HepG2 (cell line): ENCODE measurements around the gene ATP5F1E. TPM values are rescaled to one million over a fixed set of nuclear protein-coding genes. Genes with fewer than 3 reads are reported as not detected.

Source experiments
- DPF2 ChIP-seq: sonication (generic); formaldehyde crosslinking; IDR thresholded peaks from 2 replicates; pipeline ENCODE4 v1.4.0; 2020; ENCODE audit warnings: mild to moderate bottlenecking, low read depth, missing genetic modification reagents, borderline replicate concordance
- ELF4 ChIP-seq: sonication (generic); formaldehyde crosslinking; IDR thresholded peaks from 2 replicates; pipeline ENCODE4 v1.5.0; 2020; ENCODE audit warnings: missing genetic modification reagents, mild to moderate bottlenecking, moderate library complexity, borderline replicate concordance
- HOXA7 ChIP-seq: sonication (generic); formaldehyde crosslinking; IDR thresholded peaks from 2 replicates; pipeline ENCODE4 v1.8.1; 2022; ENCODE audit warnings: mild to moderate bottlenecking, missing genetic modification reagents, moderate library complexity
- PITX1 ChIP-seq: sonication (generic); formaldehyde crosslinking; IDR thresholded peaks from 2 replicates; pipeline ENCODE4 v1.5.1; 2020; ENCODE audit warnings: mild to moderate bottlenecking, missing genetic modification reagents
- RBM22 ChIP-seq: fragments of 200-400 bp; formaldehyde crosslinking; optimal IDR thresholded peaks from 2 replicates; pipeline ENCODE3; 2017; ENCODE audit warnings: mild to moderate bottlenecking, low read length, moderate library complexity
- SIX4 ChIP-seq: sonication (generic); formaldehyde crosslinking; IDR thresholded peaks from 2 replicates; pipeline ENCODE4 v1.4.0; 2020; ENCODE audit warnings: missing genetic modification reagents
- SP2 ChIP-seq: sonication (generic); formaldehyde crosslinking; IDR thresholded peaks from 2 replicates; pipeline ENCODE4 v1.5.1; 2020; ENCODE audit warnings: mild to moderate bottlenecking, missing genetic modification reagents
- SRSF1 ChIP-seq: fragments of 200-400 bp; formaldehyde crosslinking; optimal IDR thresholded peaks from 2 replicates; pipeline ENCODE3; 2017; ENCODE audit warnings: mild to moderate bottlenecking, low read depth, low read length, moderate library complexity
- ZBTB33 ChIP-seq: sonication (generic); formaldehyde crosslinking; IDR thresholded peaks from 2 replicates; pipeline ENCODE4 v1.4.0; 2020; ENCODE audit warnings: missing genetic modification reagents
- ZFP1 ChIP-seq: IDR thresholded peaks from 2 replicates; pipeline ENCODE4 v1.6.1; 2016
- ZNF205 ChIP-seq: IDR thresholded peaks from 2 replicates; pipeline ENCODE4 v1.6.1; 2018; ENCODE audit warnings: missing biosample characterization, missing genetic modification reagents
- ZNF432 ChIP-seq: sonication (generic); formaldehyde crosslinking; IDR thresholded peaks from 2 replicates; pipeline ENCODE4 v1.5.0; 2020; ENCODE audit warnings: missing genetic modification reagents, mild to moderate bottlenecking, borderline replicate concordance
- ZNF547 ChIP-seq: sonication (generic); formaldehyde crosslinking; IDR thresholded peaks from 2 replicates; pipeline ENCODE4 v1.5.1; 2020; ENCODE audit warnings: mild to moderate bottlenecking, missing genetic modification reagents
- ZNF562 ChIP-seq: sonication (generic); formaldehyde crosslinking; IDR thresholded peaks from 2 replicates; pipeline ENCODE4 v1.8.0; 2022; ENCODE audit warnings: missing genetic modification reagents, borderline replicate concordance
- ZSCAN25 ChIP-seq: sonication (generic); formaldehyde crosslinking; IDR thresholded peaks from 2 replicates; pipeline ENCODE4 v1.8.0; 2022; ENCODE audit warnings: mild to moderate bottlenecking, missing genetic modification reagents
- polyA plus RNA-seq, 8 experiments: library from polyadenylated mRNA; depleted of rRNA in 3 of 8; stranded (reverse) in 7 of 8; unstranded in 1 of 8; fragments of >200 nt; fragmentation: Illumina TruSeq in 4 of 8; extraction: Trizol in 4 of 8; gene quantifications; 2 replicates each; pipeline versions ENCODE4 v1.2.1 to v1.2.3, GENCODE V29; 2011 to 2016; ENCODE audit warnings: low read depth in 4 of 8, missing spikeins in 1 of 8, mixed read lengths in 1 of 8; ENCODE audit not compliant: insufficient read depth in 1 of 8
- total RNA-seq, 5 experiments: library from RNA; depleted of rRNA; stranded (reverse); fragments of >200 nt; fragmentation: Illumina TruSeq; extraction: Trizol; gene quantifications; 2 replicates each; pipeline ENCODE4 v1.2.3, GENCODE V29; 2016; ENCODE audit warnings: low read depth in 1 of 5
- TF ChIP-seq, protein P1 (sequence below): sonication (generic); formaldehyde crosslinking; IDR thresholded peaks from 2 replicates; pipeline ENCODE4 v1.4.0; 2020; ENCODE audit warnings: missing genetic modification reagents
- TF ChIP-seq, protein P2 (sequence below): IDR thresholded peaks from 2 replicates; pipeline ENCODE4 v1.6.1; 2016; ENCODE audit warnings: missing biosample characterization, missing genetic modification reagents, low read depth
- TF ChIP-seq, protein P3 (sequence below): sonication (generic); formaldehyde crosslinking; IDR thresholded peaks from 2 replicates; pipeline ENCODE4 v1.9.0; 2022; ENCODE audit warnings: low read depth, missing genetic modification reagents
- TF ChIP-seq, protein P4 (sequence below): sonication (generic); formaldehyde crosslinking; conservative IDR thresholded peaks from 2 replicates; pipeline ENCODE4 v1.8.0; 2022; ENCODE audit warnings: mild to moderate bottlenecking, moderate library complexity, missing genetic modification reagents

Gene ATP5F1E
- total and polyA plus RNA-seq, 2 of the 13 experiments (the other 11 are each of a cell fraction or from before 2014, with no cell fraction given): 121 to 134 TPM

- TF ChIP-seq, protein P1, sequence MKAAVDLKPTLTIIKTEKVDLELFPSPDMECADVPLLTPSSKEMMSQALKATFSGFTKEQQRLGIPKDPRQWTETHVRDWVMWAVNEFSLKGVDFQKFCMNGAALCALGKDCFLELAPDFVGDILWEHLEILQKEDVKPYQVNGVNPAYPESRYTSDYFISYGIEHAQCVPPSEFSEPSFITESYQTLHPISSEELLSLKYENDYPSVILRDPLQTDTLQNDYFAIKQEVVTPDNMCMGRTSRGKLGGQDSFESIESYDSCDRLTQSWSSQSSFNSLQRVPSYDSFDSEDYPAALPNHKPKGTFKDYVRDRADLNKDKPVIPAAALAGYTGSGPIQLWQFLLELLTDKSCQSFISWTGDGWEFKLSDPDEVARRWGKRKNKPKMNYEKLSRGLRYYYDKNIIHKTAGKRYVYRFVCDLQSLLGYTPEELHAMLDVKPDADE: no peak
- TF ChIP-seq ZFP1: no peak
- no peak for TF ChIP-seq HOXA7 (CRISPR knock-in tag)
- 0 out of 2 replicates have a peak, but pooled peaks have one; percentile 4 for TF ChIP-seq DPF2 (CRISPR knock-in tag)
- no peak for TF ChIP-seq ZNF547
- peak; percentile 97 for TF ChIP-seq RBM22
- TF ChIP-seq SRSF1: no peak
- TF ChIP-seq, protein P2, sequence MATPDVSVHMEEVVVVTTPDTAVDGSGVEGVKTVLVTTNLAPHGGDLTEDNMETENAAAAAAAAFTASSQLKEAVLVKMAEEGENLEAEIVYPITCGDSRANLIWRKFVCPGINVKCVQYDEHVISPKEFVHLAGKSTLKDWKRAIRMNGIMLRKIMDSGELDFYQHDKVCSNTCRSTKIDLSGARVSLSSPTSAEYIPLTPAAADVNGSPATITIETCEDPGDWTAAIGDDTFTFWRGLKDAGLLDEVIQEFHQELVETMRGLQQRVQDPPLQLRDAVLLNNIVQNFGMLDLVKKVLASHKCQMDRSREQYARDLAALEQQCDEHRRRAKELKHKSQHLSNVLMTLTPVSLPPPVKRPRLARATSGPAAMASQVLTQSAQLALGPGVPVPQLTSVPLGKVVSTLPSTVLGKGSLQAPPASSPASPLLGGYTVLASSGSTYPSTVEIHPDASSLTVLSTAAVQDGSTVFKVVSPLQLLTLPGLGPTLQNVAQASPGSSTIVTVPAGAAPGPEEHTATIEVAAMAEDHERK (CRISPR knock-in tag): no peak
- peak; percentile 66 for TF ChIP-seq ZBTB33
- TF ChIP-seq ZNF432 (CRISPR knock-in tag): no peak
- no peak for TF ChIP-seq ELF4 (CRISPR knock-in tag)
- TF ChIP-seq ZNF562: no peak
- TF ChIP-seq, protein P3, sequence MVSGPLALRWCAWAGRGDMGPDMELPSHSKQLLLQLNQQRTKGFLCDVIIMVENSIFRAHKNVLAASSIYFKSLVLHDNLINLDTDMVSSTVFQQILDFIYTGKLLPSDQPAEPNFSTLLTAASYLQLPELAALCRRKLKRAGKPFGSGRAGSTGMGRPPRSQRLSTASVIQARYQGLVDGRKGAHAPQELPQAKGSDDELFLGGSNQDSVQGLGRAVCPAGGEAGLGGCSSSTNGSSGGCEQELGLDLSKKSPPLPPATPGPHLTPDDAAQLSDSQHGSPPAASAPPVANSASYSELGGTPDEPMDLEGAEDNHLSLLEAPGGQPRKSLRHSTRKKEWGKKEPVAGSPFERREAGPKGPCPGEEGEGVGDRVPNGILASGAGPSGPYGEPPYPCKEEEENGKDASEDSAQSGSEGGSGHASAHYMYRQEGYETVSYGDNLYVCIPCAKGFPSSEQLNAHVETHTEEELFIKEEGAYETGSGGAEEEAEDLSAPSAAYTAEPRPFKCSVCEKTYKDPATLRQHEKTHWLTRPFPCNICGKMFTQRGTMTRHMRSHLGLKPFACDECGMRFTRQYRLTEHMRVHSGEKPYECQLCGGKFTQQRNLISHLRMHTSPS (CRISPR knock-in tag): no peak
- no peak for TF ChIP-seq ZNF205
- TF ChIP-seq, protein P4, sequence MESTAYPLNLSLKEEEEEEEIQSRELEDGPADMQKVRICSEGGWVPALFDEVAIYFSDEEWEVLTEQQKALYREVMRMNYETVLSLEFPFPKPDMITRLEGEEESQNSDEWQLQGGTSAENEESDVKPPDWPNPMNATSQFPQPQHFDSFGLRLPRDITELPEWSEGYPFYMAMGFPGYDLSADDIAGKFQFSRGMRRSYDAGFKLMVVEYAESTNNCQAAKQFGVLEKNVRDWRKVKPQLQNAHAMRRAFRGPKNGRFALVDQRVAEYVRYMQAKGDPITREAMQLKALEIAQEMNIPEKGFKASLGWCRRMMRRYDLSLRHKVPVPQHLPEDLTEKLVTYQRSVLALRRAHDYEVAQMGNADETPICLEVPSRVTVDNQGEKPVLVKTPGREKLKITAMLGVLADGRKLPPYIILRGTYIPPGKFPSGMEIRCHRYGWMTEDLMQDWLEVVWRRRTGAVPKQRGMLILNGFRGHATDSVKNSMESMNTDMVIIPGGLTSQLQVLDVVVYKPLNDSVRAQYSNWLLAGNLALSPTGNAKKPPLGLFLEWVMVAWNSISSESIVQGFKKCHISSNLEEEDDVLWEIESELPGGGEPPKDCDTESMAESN (CRISPR knock-in tag): 0 out of 2 replicates have a peak, but pooled peaks have one; percentile 27
- no peak for TF ChIP-seq ZSCAN25
- no peak for TF ChIP-seq SIX4 (CRISPR knock-in tag)
- 0 out of 2 replicates have a peak, but pooled peaks have one; percentile 4 for TF ChIP-seq PITX1 (CRISPR knock-in tag)
- TF ChIP-seq SP2 (CRISPR knock-in tag): no peak
Observed at GRCh38 chr20:58996226-58996611, 35.9 kb downstream of the ATP5F1E start (continued).
